Measurements from ENCODE around the gene TXNRD2. TPM values are rescaled to one million over a fixed set of nuclear protein-coding genes. Genes with fewer than 3 reads are reported as not detected.

Gene TXNRD2
- 10 to 100 TPM; 15.4 to 21.6 (median 19.4) TPM for total RNA-seq

GRCh38 chr22:19941365-19942082 lies at the start of gene TXNRD2, which contains the start of gene COMT:
TXNRD2 (minus strand) TSS chr22:19941818; CDS start chr22:19941803, 15 bp downstream.
COMT (plus strand) TSS chr22:19941772; CDS start chr22:19962527, 20,755 bp downstream.
- peaks cover 30% of the 10 kb centered on the region for H3K4me1 Mint-ChIP-seq (ENCODE audit: low read depth)

GRCh38 chr22:19991395-19991644 lies 49.7 kb upstream of the TXNRD2 start:
- no peak for ATAC-seq
- no peaks in the 10 kb centered on the region for H3K27me3 Mint-ChIP-seq (ENCODE audit: low read depth)
- H3K4me3 Mint-ChIP-seq = no peak overlapping the region

More at GRCh38 chr22:19941365-19942082, at the start of gene TXNRD2, which contains the start of gene COMT:
- peak; percentile 93 to 95 for ATAC-seq
- peak; percentile 55 for DNase-seq
- Mint-ChIP-seq H3K9me3 (peaks cover 5% of the 10 kb centered on the region), H3K4me3 (peak within 1 kb of the TSS; percentile 93), H3K27me3 (ENCODE audit: low read depth) (no peaks in the 10 kb centered on the region), H3K36me3 (ENCODE audit: insufficient read depth) (peaks cover 16% of the 10 kb centered on the region)

GRCh38 chr22:19990609-19991394 lies 49.2 kb upstream of the TXNRD2 start:
- Mint-ChIP-seq H3K36me3 (ENCODE audit: insufficient read depth) (no peaks in the 10 kb centered on the region), H3K27me3 (ENCODE audit: low read depth) (no peaks in the 10 kb centered on the region), H3K9me3 (no peaks in the 10 kb centered on the region), H3K4me3 (no peak overlapping the region), H3K4me1 (ENCODE audit: low read depth) (no peaks in the 10 kb centered on the region)
- ATAC-seq (no peak), DNase-seq (no peak)

More at GRCh38 chr22:19991395-19991644, 49.7 kb upstream of the TXNRD2 start:
- H3K9me3 Mint-ChIP-seq = no peaks in the 10 kb centered on the region
- no peaks in the 10 kb centered on the region for H3K36me3 Mint-ChIP-seq (ENCODE audit: insufficient read depth)
- DNase-seq = no peak
- no peaks in the 10 kb centered on the region for H3K4me1 Mint-ChIP-seq (ENCODE audit: low read depth)

- Mint-ChIP-seq H3K4me1 (ENCODE audit: low read depth) (no peaks in the 10 kb centered on the region), H3K4me3 (no peak overlapping the region), H3K9me3 (no peaks in the 10 kb centered on the region), H3K27me3 (ENCODE audit: low read depth) (no peaks in the 10 kb centered on the region), H3K36me3 (ENCODE audit: insufficient read depth) (no peaks in the 10 kb centered on the region)
- no peak for ATAC-seq
- no peak for DNase-seq
Measured at GRCh38 chr22:19990188-19990587, 48.6 kb upstream of the TXNRD2 start.

GRCh38 chr22:19989725-19990067 lies 48.1 kb upstream of the TXNRD2 start:
- Mint-ChIP-seq H3K4me3 (no peak overlapping the region), H3K4me1 (ENCODE audit: low read depth) (no peaks in the 10 kb centered on the region), H3K36me3 (ENCODE audit: insufficient read depth) (no peaks in the 10 kb centered on the region), H3K9me3 (no peaks in the 10 kb centered on the region), H3K27me3 (ENCODE audit: low read depth) (no peaks in the 10 kb centered on the region)
- no peak for DNase-seq
- ATAC-seq = no peak

GRCh38 chr22:19988965-19989724 lies 47.5 kb upstream of the TXNRD2 start:
- Mint-ChIP-seq H3K9me3 (no peaks in the 10 kb centered on the region), H3K36me3 (ENCODE audit: insufficient read depth) (no peaks in the 10 kb centered on the region), H3K27me3 (ENCODE audit: low read depth) (no peaks in the 10 kb centered on the region), H3K4me1 (ENCODE audit: low read depth) (no peaks in the 10 kb centered on the region), H3K4me3 (no peak overlapping the region)
- DNase-seq (no peak), ATAC-seq (no peak)

GRCh38 chr22:19988331-19988808 lies 46.8 kb upstream of the TXNRD2 start:
- H3K27me3 Mint-ChIP-seq (ENCODE audit: low read depth) = no peaks in the 10 kb centered on the region
- peak overlapping the region; percentile 24 for H3K4me3 Mint-ChIP-seq
- no peaks in the 10 kb centered on the region for H3K36me3 Mint-ChIP-seq (ENCODE audit: insufficient read depth)
- H3K4me1 Mint-ChIP-seq (ENCODE audit: low read depth) = no peaks in the 10 kb centered on the region
- DNase-seq (no peak), ATAC-seq (no peak)
- no peaks in the 10 kb centered on the region for H3K9me3 Mint-ChIP-seq

GRCh38 chr22:19987394-19988306 lies 46.0 kb upstream of the TXNRD2 start:
- no peak for ATAC-seq
- no peaks in the 10 kb centered on the region for H3K9me3 Mint-ChIP-seq
- H3K4me3 Mint-ChIP-seq = peak overlapping the region; percentile 54
- H3K36me3 Mint-ChIP-seq (ENCODE audit: insufficient read depth) = no peaks in the 10 kb centered on the region
- no peaks in the 10 kb centered on the region for H3K27me3 Mint-ChIP-seq (ENCODE audit: low read depth)
- no peaks in the 10 kb centered on the region for H3K4me1 Mint-ChIP-seq (ENCODE audit: low read depth)
- no peak for DNase-seq

GRCh38 chr22:19986410-19987341 lies 45.1 kb upstream of the TXNRD2 start:
- Mint-ChIP-seq H3K27me3 (ENCODE audit: low read depth) (no peaks in the 10 kb centered on the region), H3K36me3 (ENCODE audit: insufficient read depth) (no peaks in the 10 kb centered on the region), H3K4me1 (ENCODE audit: low read depth) (no peaks in the 10 kb centered on the region), H3K9me3 (no peaks in the 10 kb centered on the region), H3K4me3 (peak overlapping the region; percentile 47)
- ATAC-seq (peak; percentile 89 to 90), DNase-seq (peak; percentile 34)

- Mint-ChIP-seq H3K36me3 (ENCODE audit: insufficient read depth) (no peaks in the 10 kb centered on the region), H3K9me3 (no peaks in the 10 kb centered on the region), H3K27me3 (ENCODE audit: low read depth) (no peaks in the 10 kb centered on the region), H3K4me1 (ENCODE audit: low read depth) (no peaks in the 10 kb centered on the region), H3K4me3 (peak overlapping the region; percentile 47)
- ATAC-seq (no peak), DNase-seq (no peak)
Measured at GRCh38 chr22:19986011-19986409, 44.4 kb upstream of the TXNRD2 start.

- H3K9me3 Mint-ChIP-seq = no peaks in the 10 kb centered on the region
- no peaks in the 10 kb centered on the region for H3K36me3 Mint-ChIP-seq (ENCODE audit: insufficient read depth)
- H3K4me3 Mint-ChIP-seq = no peak overlapping the region
- no peaks in the 10 kb centered on the region for H3K27me3 Mint-ChIP-seq (ENCODE audit: low read depth)
- H3K4me1 Mint-ChIP-seq (ENCODE audit: low read depth) = no peaks in the 10 kb centered on the region
- DNase-seq (no peak), ATAC-seq (no peak)
Measured at GRCh38 chr22:19984851-19985811, 43.5 kb upstream of the TXNRD2 start.

- no peaks in the 10 kb centered on the region for H3K27me3 Mint-ChIP-seq (ENCODE audit: low read depth)
- ATAC-seq = no peak
- no peak overlapping the region for H3K4me3 Mint-ChIP-seq
- no peaks in the 10 kb centered on the region for H3K36me3 Mint-ChIP-seq (ENCODE audit: insufficient read depth)
- no peak for DNase-seq
- no peaks in the 10 kb centered on the region for H3K9me3 Mint-ChIP-seq
- no peaks in the 10 kb centered on the region for H3K4me1 Mint-ChIP-seq (ENCODE audit: low read depth)
Measured at GRCh38 chr22:19984201-19984753, 42.7 kb upstream of the TXNRD2 start.
